NCI-H2171 (cell line): ENCODE data around the gene MAST4.

Experiments
- DNase-seq: peaks from one replicate; lab custom pipeline; 2025; lab: John Stamatoyannopoulos, UW

The MAST4 gene

DNA sequence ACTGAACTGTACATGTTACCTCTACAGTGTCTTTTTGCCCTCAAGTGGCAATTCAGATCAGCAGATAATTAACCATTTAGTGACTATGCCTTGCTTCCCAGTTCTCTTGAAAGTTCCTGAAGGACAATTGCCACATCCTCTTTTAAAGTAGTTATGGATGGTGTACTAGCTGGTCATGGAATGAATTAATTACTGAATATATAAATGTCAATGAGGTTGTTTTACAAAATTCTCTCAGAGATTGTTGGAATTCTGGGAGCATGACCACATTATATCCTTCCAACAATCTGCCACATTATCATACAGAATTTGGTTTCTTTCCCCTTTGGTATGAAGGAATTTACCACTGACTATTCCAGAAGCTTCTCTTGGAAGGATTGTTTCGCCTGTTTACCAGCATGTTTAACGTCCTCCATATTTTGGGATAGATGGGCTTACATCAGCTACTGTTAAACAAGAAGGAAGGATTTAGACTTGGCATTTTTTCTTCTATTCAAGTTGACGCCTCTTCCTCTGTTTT lies 424.0 kb downstream of the MAST4 start:
- DNase-seq, result no peak

DNA sequence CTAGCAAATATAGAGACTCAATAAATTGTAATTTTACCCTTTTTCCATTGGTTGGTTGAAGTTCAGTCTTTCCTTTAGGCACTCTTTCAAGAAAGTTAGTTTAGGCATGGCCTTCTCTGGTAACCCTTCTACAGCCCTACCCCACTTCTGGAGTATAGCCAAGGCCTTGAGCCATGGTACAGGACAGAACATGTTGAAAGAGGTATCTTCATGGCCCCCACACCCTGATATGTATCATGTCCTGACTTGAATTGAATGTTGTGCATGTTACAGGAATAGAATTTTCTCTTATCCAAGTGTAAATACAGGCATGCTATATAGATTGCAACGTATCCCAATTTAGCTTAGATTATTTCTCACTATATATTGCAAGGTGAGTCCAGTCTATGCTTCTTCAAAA lies 424.8 kb downstream of the MAST4 start:
- no peak for DNase-seq

DNA sequence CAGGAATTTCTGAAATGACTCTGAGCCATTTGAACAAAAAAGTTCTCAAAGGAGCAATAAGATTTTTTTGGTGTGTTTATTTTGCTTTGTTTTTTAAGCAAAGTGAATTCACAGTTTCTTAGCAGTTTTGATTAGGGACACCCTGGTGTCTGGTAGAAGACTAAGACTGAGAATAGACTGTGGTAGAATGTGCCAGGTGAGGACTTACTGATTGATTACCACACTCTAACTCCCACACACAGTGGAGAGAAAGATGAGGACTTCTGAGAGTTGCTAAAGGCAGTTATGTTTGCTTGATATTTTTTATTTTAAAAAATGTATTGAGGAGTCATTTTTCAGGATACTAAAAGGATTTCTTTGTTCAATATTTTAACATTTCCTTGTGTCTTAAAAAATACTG lies 425.3 kb downstream of the MAST4 start:
- no peak for DNase-seq

DNA sequence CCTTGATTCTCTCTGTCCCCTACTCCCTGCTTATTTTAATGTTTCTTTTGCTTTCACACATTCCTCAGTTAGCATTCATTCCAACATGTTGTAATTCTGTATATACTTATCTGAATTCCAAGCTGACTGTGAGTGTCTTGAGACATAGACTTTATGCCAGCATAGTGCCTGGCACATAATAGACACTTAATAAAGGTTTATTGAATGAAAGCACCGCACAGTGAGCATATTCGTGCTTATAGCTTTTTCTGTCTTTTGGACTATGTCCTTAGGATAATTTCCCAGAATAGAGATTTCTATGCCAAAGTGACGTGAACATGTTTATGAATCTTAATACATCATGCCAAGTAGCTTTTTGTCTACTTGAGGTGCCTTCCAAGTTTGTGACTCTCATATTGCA lies 425.8 kb downstream of the MAST4 start:
- no peak for DNase-seq

DNA sequence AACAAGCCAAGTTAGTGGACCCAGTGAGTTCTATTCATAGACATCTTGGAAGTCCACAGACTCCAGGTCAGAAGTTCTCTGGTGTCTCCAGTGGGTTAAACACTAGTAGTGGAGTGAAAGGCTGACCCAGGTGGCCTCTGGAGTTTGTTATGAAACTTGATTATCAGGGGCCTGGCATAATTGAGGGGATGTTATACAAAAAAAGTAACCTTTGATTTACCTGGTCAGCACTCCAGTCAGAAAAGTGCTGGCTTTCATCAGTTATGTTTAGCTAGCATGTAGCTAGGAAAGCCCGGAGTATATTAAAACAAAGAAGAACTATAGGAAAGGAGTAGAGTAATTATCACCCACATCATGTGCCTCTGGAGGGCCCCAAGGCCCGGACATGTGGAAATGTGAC lies 429.3 kb downstream of the MAST4 start:
- DNase-seq, result no peak

DNA sequence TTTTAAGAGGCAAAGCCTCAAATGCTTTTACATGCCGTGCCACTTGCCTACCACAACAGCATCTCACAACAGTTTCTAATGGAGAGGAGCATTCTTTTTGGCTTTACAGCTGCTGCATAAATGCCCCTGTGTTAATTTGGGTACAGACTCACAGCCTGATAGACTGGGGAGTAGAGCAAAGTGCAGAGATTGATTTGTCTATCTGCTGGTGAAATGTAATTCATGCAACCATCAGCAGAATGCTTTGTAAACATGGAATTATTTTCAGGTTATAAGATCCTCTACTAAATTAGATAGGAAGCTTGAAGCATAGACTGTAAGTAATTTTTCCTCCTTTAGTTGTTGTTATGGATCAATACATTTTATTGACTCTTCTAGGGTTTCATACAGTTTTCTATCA lies 430.1 kb downstream of the MAST4 start:
- no peak for DNase-seq

DNA sequence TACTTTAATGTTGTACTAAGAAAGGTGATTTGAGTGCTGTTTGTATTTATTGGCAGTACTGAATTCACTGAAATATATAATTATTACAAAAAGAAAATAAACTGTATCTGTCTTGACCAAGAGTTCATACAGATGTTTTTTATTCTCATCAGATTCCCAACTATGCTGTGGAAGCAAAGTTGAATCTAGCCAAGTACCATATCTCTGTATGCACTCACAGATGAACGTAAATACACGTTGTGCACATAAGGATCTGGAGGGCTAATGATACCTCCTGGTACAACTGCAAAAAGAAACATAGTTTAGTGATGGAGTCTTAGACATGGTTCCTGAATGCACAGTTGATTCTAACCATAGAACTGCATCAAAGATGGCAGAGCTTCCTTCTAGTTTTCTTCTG lies 431.0 kb downstream of the MAST4 start:
- no peak for DNase-seq

DNA sequence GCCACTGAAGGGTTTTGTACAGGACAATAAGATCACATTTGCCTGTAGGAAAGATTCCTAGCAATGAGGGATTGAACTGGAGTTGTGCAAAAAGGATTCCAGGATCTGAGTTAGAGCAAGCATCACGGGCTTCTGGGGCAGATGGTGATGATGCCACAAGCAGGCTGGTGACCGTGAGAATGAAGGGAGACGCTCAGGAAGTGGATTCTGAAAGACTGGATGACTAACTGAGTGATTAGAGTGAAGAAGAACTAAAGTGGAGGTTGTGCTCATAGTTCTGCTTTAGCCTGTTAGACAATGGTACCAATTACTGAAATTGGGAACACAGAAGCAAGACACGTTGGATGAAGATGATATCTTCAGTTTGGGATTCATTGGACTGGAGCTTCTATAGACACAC lies 432.2 kb downstream of the MAST4 start:
- DNase-seq, result no peak

DNA sequence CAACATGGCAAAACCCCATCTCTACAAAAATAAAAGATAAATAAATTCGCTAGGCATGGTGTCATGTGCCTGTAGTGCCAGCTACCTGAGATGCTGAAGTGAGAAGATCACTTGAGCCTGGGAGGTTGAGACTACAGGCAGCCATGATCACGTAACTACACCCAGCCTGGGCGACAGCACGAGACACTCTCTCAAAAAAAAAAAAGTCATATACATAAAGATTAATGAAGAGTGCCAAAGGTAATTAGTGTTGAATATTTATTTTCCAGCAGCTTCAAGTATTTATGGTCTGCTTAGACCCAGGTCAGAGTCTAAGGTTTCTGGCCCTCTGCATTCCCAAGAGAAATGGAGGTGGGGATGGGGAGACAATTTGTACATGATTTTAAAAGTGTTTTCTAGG lies 432.7 kb downstream of the MAST4 start:
- no peak for DNase-seq

DNA sequence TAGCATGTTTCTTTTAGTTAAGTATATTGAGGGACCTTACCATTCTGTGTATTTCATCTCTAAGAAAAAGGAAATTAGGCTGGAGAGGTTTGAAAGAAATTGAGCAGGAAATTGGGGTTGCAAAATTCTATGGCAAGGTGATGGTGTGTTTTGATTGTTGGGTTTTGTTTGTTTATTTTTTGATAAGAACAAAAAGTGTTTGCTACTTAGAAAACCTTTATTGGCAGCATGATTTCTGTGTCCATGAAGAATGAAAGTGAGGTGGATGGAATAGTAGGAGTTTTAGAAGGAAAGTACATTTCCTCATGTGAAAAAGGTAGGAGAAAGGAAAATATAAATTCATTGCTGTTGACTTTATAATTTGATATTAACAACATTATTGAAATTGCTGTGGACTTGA lies 433.3 kb downstream of the MAST4 start:
- DNase-seq, result no peak

DNA sequence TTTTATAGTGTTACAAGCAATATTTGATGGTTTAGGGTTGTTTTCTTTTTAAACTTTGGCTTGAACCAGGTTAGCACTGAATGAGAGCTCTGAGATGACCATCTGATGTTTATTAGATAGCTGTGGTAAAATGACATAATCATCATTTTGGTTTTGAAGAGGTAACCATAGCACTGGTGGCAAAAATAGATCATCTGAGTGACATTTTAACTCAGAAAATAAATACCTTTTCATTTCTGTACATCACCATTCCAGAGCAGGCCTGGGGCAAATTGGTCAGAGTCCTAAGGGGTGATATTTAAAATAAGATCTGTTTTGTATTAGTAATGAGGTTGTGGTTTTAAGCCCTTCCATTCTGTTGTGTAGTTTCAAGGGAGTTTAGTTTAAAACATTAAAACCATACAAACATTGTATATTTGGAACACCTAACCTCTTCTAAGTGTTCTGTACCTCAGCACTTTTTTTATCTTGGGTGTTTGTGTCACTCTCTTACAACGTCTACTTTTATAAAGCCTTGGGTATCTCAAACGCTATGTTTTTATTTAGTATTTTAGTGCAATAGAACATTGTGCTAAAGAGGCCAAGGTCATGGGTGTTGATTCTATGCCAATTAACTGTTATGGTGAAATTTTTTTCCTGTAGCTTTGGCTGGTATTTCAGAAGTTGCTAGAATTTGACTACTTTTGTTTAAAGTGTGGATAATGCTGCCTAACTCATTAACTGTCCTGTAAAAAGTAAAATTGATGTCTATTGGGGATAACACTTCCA lies 434.3 kb downstream of the MAST4 start:
- no peak for DNase-seq

DNA sequence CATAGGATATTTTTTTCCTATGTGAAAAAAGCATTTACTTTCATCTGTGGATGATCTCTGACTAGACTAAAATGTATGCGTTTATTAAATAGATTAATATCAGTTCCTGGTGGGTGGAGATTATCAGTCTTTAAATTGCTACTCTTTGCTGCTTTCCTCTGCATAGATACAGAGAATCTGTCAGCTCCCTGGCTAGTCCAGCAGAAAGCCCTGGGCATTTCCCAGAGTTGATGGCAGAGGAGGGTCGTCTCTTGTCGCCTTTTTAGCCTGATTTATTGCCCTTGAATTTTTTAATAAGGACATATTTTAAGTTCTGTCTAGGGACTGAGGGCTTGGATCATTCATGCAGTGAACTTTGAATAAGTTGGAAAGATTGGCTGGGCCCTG lies 434.9 kb downstream of the MAST4 start:
- no peak for DNase-seq

DNA sequence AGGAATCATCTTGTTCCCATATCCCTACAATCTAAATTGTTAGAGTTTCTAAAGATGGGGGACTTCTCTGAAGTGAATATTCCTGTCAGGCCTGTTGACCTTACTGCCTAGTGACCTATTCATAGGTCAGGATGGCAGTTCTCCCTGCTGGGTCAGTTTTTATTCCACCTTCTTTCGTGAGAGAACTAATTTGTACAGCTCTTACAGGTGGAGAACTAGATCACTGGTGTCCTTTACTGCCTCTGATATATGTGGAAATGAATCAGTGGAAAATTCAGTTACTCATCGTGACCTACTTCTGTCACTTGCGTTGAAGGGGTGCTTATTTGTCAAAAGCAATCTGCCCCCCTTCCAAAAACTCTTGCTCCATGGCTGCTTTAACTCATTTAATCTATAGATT lies 435.5 kb downstream of the MAST4 start:
- DNase-seq, result no peak

DNA sequence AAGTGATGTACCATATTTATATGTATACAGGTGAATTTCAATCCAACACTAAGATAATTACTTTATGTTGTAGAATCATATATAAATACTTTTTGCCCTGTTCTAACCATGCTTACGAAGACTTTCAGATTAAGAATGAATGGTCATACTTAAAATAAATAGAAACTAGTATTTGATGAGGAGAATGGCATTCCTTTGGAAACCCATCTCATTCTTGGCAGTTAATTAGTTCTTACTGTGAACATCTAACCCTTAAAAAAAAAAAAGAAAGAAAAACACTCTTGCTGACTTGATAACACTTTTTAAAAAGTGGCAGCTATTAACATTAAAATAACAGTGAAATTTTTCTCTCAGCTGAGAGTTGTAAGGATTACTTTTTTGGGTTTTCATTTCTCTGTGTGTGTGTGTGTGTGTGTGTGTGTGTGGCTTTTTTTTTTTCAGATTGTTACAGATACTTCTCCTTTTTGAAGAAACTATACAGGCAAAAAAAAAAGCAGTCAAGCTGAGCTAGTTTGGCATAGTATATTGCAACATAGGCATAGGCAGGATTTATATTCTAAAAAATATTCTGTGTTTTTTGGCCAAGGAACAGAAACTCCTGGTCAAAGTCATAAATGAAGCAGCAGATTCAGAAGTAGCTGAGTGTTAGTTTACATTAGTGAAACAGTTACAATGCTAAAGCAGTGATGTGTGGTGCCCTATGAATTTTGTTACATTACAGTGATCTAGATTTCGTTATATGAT lies 436.9 kb downstream of the MAST4 start:
- no peak for DNase-seq

DNA sequence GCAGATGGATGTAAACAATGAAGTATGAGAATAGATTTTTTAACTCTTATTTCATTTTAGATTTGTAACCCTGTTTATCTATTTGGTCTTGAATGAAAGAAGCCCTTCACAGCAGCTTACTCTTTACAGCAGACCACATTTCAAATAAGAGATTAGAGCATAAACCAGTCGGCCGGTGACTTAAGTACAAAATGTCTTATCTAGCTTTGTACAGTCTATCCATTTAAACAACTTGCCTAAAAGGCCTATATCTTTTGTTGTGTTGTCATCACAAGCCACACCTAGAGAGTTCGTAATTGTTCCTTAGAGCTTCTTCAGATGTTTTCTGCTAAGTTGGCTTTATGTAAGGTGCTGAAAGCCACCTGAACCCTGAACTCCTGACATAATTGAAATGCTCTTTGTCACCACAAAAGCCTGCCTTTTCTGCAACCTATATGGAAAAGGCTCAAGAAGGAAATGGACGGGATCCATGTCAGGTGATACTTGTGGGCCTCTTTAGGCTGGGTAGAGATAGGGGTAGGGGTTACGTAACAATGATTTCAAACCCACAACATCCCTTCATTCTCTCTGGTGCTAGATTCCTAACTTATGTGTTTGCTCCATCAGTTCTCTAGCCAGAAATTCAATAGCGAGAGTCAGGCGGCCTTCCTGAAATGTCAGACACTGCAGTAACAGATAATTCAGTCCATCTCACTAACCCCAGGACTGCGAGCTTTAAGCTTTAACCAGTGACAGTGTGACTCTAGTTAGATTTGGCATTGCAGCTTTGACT lies 437.9 kb downstream of the MAST4 start:
- DNase-seq, result no peak

DNA sequence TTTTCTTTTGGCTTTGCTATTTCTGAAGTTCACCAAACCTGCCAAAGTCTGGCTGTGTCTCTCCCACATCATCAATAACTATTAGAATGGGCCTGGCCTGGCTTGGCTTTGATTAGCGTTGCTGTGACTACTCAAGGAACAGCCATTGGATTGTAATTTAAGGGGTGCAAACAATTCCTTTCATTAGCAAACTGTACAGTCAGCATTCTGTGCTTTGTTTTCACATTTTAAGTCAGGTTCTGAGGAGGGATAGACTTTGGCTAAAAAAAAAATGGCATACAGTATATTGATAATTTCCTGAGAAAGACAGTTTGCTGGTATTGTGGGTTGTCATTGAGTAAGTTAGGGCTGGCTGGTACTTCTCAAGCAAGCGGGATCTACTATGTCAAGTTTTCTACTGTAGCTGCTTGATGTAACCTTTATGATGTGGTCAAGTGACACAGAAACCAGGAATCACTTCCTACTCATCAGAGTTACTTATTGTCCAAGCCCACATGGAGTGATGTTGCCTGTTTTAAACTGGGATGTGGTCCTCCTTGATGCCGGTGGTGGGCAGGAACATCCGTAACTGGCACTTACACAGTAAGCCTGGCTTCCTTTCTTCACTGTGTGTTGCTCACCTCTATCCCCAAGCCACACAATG lies 439.0 kb downstream of the MAST4 start:
- no peak for DNase-seq

DNA sequence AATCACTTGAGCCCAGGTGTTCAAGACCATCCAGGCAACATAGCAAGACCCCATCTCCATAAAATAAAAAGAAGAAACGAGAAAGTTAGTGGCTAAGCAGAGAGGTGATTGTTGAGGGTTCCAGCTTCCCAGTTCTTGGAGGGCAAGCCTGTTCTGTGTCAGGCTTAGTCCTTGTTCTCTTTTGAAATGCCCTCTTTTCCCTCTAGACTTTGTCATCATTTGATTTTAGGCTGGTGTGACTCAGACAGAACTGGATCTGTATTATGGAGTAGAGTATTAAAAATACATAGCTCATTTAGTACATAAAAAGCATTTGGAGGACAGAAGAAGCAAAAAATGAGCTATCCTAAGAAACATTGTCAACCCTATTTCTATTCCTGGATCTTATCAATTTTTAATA lies 441.0 kb downstream of the MAST4 start:
- no peak for DNase-seq

DNA sequence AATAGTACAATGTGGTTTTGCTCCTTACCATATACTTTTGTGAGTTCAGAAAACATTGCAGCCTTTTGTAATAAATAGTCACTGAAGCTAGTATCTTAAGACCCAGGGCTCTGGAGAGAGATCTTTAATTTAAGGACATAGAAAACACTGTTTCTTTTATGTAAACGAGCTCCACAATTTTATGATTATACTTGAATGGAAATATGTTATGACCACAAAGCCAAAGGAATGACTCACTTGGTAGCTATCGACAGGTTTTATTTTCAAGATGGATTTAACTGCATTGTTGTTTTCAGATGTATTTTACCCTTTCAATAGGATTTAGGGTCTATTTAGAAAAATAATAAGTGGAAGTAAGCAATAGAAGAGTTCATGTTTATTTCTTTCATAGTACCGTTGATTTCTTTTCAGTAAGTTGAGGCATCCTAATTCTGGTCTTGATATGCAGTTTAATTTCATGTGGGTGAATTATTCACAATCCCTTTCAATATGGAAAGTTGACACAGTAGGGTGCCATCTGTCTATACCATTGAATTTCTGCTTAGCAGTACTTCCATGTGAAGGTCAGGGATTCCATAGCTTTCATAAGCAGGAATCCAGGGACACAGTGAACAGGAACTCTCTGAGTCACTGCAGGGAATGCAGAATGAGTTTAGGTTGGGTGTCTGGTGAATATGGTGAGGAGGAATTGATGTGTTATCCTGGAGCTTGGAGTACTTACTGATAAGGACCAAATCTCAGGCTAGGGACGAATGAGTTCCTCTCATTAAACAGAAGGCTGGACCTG lies 442.8 kb downstream of the MAST4 start:
- DNase-seq, result no peak

DNA sequence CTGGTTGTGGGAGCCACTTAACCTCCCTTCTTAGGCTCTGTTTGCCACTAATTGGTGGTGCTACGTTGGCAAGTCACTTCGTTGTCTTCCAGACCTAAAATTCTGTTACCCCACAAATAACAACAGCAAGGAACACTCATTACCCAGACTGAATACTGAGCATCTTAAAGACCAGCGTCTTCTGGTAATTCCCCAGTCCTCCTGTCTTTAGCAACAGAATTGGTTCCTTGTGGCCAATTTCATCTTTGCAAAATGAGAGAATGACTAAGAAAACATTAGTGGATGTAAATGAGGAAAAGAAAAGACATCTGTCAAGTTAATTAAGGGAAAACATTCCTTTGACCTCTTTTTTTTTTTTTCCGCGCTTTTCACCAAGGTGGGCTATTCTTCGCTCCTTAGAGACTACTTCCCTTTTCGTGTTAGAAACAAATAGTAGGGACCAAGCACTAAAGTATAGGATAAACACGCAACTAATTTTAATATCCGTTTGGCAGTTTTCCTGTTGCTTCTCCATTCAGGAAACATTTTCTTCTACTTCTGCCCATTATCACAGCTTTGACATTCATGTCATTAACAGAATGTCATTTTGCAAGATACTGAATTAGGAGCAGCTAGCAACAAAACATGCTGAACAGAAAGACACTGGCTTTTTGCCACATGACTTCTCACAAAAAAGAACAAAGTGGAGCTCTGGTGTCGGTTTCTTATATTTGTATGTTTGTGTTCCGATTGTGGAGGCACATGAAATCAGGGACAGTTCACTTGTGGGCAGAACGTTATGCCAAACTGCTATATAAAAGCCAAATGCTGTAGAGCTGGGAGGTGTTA lies 446.2 kb downstream of the MAST4 start:
- no peak for DNase-seq

DNA sequence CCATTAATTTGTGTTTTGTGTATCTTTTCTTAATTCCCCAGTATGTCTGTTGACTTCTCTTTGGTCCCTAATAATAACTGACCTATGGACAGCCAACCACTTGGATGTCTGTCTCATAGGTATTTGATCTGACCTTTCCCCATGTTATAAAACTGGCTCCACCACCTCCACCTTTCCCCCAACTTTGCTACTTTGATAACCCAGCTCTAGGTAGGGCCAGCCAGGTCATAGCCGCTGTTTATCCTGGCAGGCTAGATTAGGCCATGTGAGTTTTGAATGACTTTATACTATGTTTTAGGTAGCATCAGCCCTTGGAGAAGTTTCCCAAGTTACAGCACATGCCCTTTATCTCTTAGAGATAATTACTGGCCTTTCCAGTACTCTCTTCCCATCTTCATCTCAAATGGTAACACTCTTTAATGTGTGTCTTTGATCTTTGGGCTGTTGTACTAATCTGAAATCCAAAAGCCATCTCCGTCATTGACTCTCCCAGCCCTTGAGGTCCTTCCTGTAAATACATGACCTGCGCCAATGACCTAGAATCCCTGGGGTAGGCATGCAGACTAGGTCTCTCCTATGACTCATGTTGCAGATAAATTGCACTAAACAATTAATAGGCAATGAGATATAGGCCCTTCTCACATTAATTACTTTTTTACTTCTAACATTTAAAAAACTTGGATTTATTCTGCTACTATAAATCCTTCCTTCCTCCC lies 447.8 kb downstream of the MAST4 start:
- no peak for DNase-seq
